ENCODE measurements around the gene DTNB. TPM values are rescaled to one million over a fixed set of nuclear protein-coding genes. Genes with fewer than 3 reads are reported as not detected.

DTNB gene
- total and polyA plus RNA-seq, 2 of the 4 experiments (the other 2 are of a cell fraction): 3.8 to 5.3 TPM

DNA sequence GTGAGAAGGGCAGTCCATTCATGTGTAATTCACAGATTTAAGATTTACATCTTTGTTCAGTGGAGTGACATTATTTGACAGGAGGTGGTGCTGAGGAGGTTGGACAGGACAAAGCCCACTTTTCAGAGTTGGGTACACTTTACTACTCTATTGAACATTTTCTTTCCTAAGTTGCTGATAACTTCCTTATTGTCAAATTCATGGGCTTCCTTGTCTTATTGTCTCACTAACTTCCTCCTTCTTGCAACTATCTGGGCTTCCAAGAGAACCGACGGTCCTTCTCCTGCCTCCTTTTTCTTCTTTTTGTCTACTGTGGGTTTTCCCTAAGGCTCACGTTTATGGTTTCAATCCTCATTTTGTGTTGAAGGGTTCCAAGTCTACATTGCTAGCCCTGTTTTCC, 263.9 kb downstream of the DTNB start:
- H3K27me3 ChIP-seq (ENCODE audit: control insufficient read depth, insufficient read depth, low read length): no peaks in the 10 kb centered on the region
- H3K23ac ChIP-seq (ENCODE audit: low read depth, low read length): no peak overlapping the region
- H3K4me2 ChIP-seq (ENCODE audit: low read depth, low read length): no peak overlapping the region
- in situ Hi-C loops (cut with MboI; ENCODE audit: low sequenced_read_pairs): no loop called here
- no peak overlapping the region for H4K8ac ChIP-seq (ENCODE audit: low read depth in 2 of 2, low read length in 2 of 2)
- dilution Hi-C loops (cut with HindIII; ENCODE audit: low sequenced_read_pairs, unreplicated experiment): no loop called here
- no peak overlapping the region for H2BK20ac ChIP-seq (ENCODE audit: low read depth, low read length)
- H3K14ac ChIP-seq (replicated peaks; ENCODE audit: low read depth, low read length): no peak overlapping the region
- no peak for TF ChIP-seq MAFK (IDR thresholded peaks at IDR 0.05; ENCODE audit: low read depth, low read length)
- TF ChIP-seq POLR2A (IDR thresholded peaks at IDR 0.05; ENCODE audit: low read depth, low read length): no peak
- TF ChIP-seq SMC3 (IDR thresholded peaks at IDR 0.05; ENCODE audit: low read depth, low read length): no peak
- TF ChIP-seq RFX5 (IDR thresholded peaks at IDR 0.05; ENCODE audit: low read depth, low read length): no peak
- TF ChIP-seq CEBPB (IDR thresholded peaks at IDR 0.05; ENCODE audit: low read depth, low read length): no peak
- TF ChIP-seq, protein P1, sequence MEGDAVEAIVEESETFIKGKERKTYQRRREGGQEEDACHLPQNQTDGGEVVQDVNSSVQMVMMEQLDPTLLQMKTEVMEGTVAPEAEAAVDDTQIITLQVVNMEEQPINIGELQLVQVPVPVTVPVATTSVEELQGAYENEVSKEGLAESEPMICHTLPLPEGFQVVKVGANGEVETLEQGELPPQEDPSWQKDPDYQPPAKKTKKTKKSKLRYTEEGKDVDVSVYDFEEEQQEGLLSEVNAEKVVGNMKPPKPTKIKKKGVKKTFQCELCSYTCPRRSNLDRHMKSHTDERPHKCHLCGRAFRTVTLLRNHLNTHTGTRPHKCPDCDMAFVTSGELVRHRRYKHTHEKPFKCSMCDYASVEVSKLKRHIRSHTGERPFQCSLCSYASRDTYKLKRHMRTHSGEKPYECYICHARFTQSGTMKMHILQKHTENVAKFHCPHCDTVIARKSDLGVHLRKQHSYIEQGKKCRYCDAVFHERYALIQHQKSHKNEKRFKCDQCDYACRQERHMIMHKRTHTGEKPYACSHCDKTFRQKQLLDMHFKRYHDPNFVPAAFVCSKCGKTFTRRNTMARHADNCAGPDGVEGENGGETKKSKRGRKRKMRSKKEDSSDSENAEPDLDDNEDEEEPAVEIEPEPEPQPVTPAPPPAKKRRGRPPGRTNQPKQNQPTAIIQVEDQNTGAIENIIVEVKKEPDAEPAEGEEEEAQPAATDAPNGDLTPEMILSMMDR (conservative IDR thresholded peaks at IDR 0.05; ENCODE audit: low read depth, low read length): no peak
- no peak for TF ChIP-seq USF2 (IDR thresholded peaks at IDR 0.05; ENCODE audit: low read depth, low read length)
- TF ChIP-seq ELK1 (IDR thresholded peaks at IDR 0.05; ENCODE audit: borderline replicate concordance, low read depth, low read length): no peak
- no peak overlapping the region for H2BK15ac ChIP-seq (ENCODE audit: low read depth, low read length)
- no peaks in the 10 kb centered on the region for H3K9me3 ChIP-seq (ENCODE audit: control insufficient read depth, insufficient read depth, low read length)
- 80% methylated on average over 1 of the region's 3 CpGs; no CpG with 5 or more reads in 1 of the 2 experiments for WGBS, 2 experiments (ENCODE audit: extremely low coverage in 2 of 2, insufficient read length in 1 of 2)
- no peaks in the 10 kb centered on the region for H3K4me1 ChIP-seq (ENCODE audit: control insufficient read depth, insufficient read depth, low read length)
- no peak overlapping the region for H3K56ac ChIP-seq (ENCODE audit: extremely low read depth, insufficient read depth, low read length)
- no TSS peak for BruUV-seq (replicated peaks)
- H2BK5ac ChIP-seq (ENCODE audit: low read depth, low read length, poor library complexity, severe bottlenecking): no peak overlapping the region
- no peak for ATAC-seq (ENCODE audit: low read depth)
- H2AFZ ChIP-seq (replicated peaks; ENCODE audit: low read length, poor library complexity): no peak overlapping the region
- H3K4ac ChIP-seq (ENCODE audit: low read depth, low read length): no peak overlapping the region
- H3K27ac ChIP-seq (ENCODE audit: insufficient read depth, low read length): no peak overlapping the region
- no peak overlapping the region for H3K4me3 ChIP-seq (ENCODE audit: insufficient read depth, low read depth, low read length)
- no peak overlapping the region for H2BK120ac ChIP-seq (ENCODE audit: low read depth, low read length)
- H3K18ac ChIP-seq (ENCODE audit: low read depth, low read length): no peak overlapping the region
- DNase-seq: no peak
- no peak overlapping the region for H4K91ac ChIP-seq (ENCODE audit: insufficient read depth, low read depth, low read length)
- no peak overlapping the region for H2AK5ac ChIP-seq (ENCODE audit: low read depth, low read length)
- H4K5ac ChIP-seq (ENCODE audit: low read depth, low read length): no peak overlapping the region
- POLR2A ChIA-PET (ENCODE audit: unreplicated experiment): no interaction called here
- intact Hi-C loops (cut with micrococcal nuclease): no loop called here
- CTCF ChIA-PET: no interaction called here
- H3K9ac ChIP-seq (ENCODE audit: low read depth, low read length): no peak overlapping the region
- H3K36me3 ChIP-seq (ENCODE audit: control insufficient read depth, insufficient read depth, low read length): no peaks in the 10 kb centered on the region
- no peaks in the 10 kb centered on the region for H3K79me1 ChIP-seq (ENCODE audit: low read depth in 1 of 2, low read length in 2 of 2)
- no peaks in the 10 kb centered on the region for H4K20me1 ChIP-seq (ENCODE audit: insufficient read depth, low read length)
- H3K9me1 ChIP-seq (ENCODE audit: insufficient read depth, low read length): no peaks in the 10 kb centered on the region
- no peak overlapping the region for H2AK9ac ChIP-seq (replicated peaks; ENCODE audit: low read depth, low read length, poor library complexity)
